ENCODE measurements around the gene MPLKIP. TPM values are rescaled to one million over a fixed set of nuclear protein-coding genes. Genes with fewer than 3 reads are reported as not detected.
"Not testable (repeated sequence)": the region's sequence is repeated elsewhere in the genome, so short reads cannot be mapped to it uniquely, and the experiment has no call there.

MPLKIP gene
- total RNA-seq, 2 donors from 2014 or later, result 36.1 to 42.1 TPM

- not testable (repeated sequence) for H3K4me1 Mint-ChIP-seq (ENCODE audit: low read depth); H3K9me3 Mint-ChIP-seq; DNase-seq; H3K27me3 Mint-ChIP-seq (ENCODE audit: low read depth); ATAC-seq (replicated peaks in 1 of 2); H3K4me3 Mint-ChIP-seq; H3K36me3 Mint-ChIP-seq (ENCODE audit: insufficient read depth in 2 of 2); H3K27ac Mint-ChIP-seq
Observed at GRCh38 chr7:40117199-40117598, 17.2 kb downstream of the MPLKIP start.

GRCh38 chr7:40115936-40116335 is 18.5 kb downstream of the MPLKIP start:
- Mint-ChIP-seq H3K4me3 (no peak overlapping the region), H3K9me3 (no peaks in the 10 kb centered on the region), H3K36me3 (ENCODE audit: insufficient read depth in 2 of 2) (no peaks in the 10 kb centered on the region), H3K27ac (no peak overlapping the region), H3K4me1 (ENCODE audit: low read depth) (no peaks in the 10 kb centered on the region), H3K27me3 (ENCODE audit: low read depth) (no peaks in the 10 kb centered on the region)
- DNase-seq, result no peak
- ATAC-seq (replicated peaks in 1 of 2), result no peak

GRCh38 chr7:40105879-40106473 is 28.4 kb downstream of the MPLKIP start:
- Mint-ChIP-seq H3K27me3 (ENCODE audit: low read depth) (no peaks in the 10 kb centered on the region), H3K9me3 (no peaks in the 10 kb centered on the region)

GRCh38 chr7:40102897-40103296 is 31.5 kb downstream of the MPLKIP start:
- ATAC-seq (replicated peaks in 1 of 2), result no peak
- H3K36me3 Mint-ChIP-seq (ENCODE audit: insufficient read depth in 2 of 2), result no peaks in the 10 kb centered on the region
- H3K27ac Mint-ChIP-seq, result peak overlapping the region; percentile 8
- no peaks in the 10 kb centered on the region for H3K4me1 Mint-ChIP-seq (ENCODE audit: low read depth)
- no peaks in the 10 kb centered on the region for H3K27me3 Mint-ChIP-seq (ENCODE audit: low read depth)
- DNase-seq, result no peak
- no peak overlapping the region for H3K4me3 Mint-ChIP-seq
- H3K9me3 Mint-ChIP-seq, result no peaks in the 10 kb centered on the region

More at GRCh38 chr7:40105879-40106473, 28.4 kb downstream of the MPLKIP start:
- no peaks in the 10 kb centered on the region for H3K4me1 Mint-ChIP-seq (ENCODE audit: low read depth)
- no peak overlapping the region for H3K4me3 Mint-ChIP-seq
- ATAC-seq (replicated peaks in 1 of 2), result no peak
- no peak for DNase-seq
- H3K36me3 Mint-ChIP-seq (ENCODE audit: insufficient read depth in 2 of 2), result no peaks in the 10 kb centered on the region
- no peak overlapping the region for H3K27ac Mint-ChIP-seq

- no peak for DNase-seq
- H3K4me3 Mint-ChIP-seq, result no peak overlapping the region
- ATAC-seq (replicated peaks in 1 of 2), result no peak
- peaks cover 0 to 3% of the 10 kb centered on the region in 2 donors for H3K36me3 Mint-ChIP-seq (ENCODE audit: insufficient read depth in 2 of 2)
- H3K27me3 Mint-ChIP-seq (ENCODE audit: low read depth), result no peaks in the 10 kb centered on the region
- peaks cover 2% of the 10 kb centered on the region for H3K4me1 Mint-ChIP-seq (ENCODE audit: low read depth)
- H3K9me3 Mint-ChIP-seq, result no peaks in the 10 kb centered on the region
- H3K27ac Mint-ChIP-seq, result peak overlapping the region; percentile 50
Observed at GRCh38 chr7:40101201-40101600, 33.2 kb downstream of the MPLKIP start.

- H3K4me1 Mint-ChIP-seq (ENCODE audit: low read depth), result peaks cover 8% of the 10 kb centered on the region
- no peak overlapping the region for H3K27ac Mint-ChIP-seq
- H3K9me3 Mint-ChIP-seq, result no peaks in the 10 kb centered on the region
- H3K27me3 Mint-ChIP-seq (ENCODE audit: low read depth), result no peaks in the 10 kb centered on the region
- H3K4me3 Mint-ChIP-seq, result no peak overlapping the region
- no peak for ATAC-seq (replicated peaks in 1 of 2)
- no peak for DNase-seq
- H3K36me3 Mint-ChIP-seq (ENCODE audit: insufficient read depth in 2 of 2), result peaks cover 0 to 3% of the 10 kb centered on the region in 2 donors
Observed at GRCh38 chr7:40099837-40100236, 34.6 kb downstream of the MPLKIP start.

GRCh38 chr7:40098810-40099209 is 35.6 kb downstream of the MPLKIP start:
- no peak for ATAC-seq (replicated peaks in 1 of 2)
- Mint-ChIP-seq H3K4me1 (ENCODE audit: low read depth) (peaks cover 8% of the 10 kb centered on the region), H3K27me3 (ENCODE audit: low read depth) (no peaks in the 10 kb centered on the region), H3K36me3 (ENCODE audit: insufficient read depth in 2 of 2) (peaks cover 0 to 3% of the 10 kb centered on the region in 2 donors), H3K4me3 (no peak overlapping the region), H3K27ac (no peak overlapping the region), H3K9me3 (no peaks in the 10 kb centered on the region)
- no peak for DNase-seq

- Mint-ChIP-seq H3K4me1 (ENCODE audit: low read depth) (peaks cover 8% of the 10 kb centered on the region), H3K27me3 (ENCODE audit: low read depth) (no peaks in the 10 kb centered on the region), H3K36me3 (ENCODE audit: insufficient read depth in 2 of 2) (peaks cover 0 to 6% of the 10 kb centered on the region in 2 donors), H3K4me3 (no peak overlapping the region), H3K9me3 (no peaks in the 10 kb centered on the region), H3K27ac (peak overlapping the region; percentile 68)
- ATAC-seq (replicated peaks in 1 of 2), result no peak
- no peak for DNase-seq
Observed at GRCh38 chr7:40097728-40098127, 36.7 kb downstream of the MPLKIP start.

GRCh38 chr7:40095695-40096327 is 38.6 kb downstream of the MPLKIP start:
- Mint-ChIP-seq H3K9me3 (no peaks in the 10 kb centered on the region), H3K27ac (no peak overlapping the region), H3K4me3 (no peak overlapping the region), H3K27me3 (ENCODE audit: low read depth) (no peaks in the 10 kb centered on the region), H3K4me1 (ENCODE audit: low read depth) (peaks cover 8% of the 10 kb centered on the region), H3K36me3 (ENCODE audit: insufficient read depth in 2 of 2) (peaks cover 0 to 8% of the 10 kb centered on the region in 2 donors)
- DNase-seq (no peak), ATAC-seq (replicated peaks in 1 of 2) (no peak)

GRCh38 chr7:40095230-40095629 is 39.2 kb downstream of the MPLKIP start:
- Mint-ChIP-seq H3K27ac (no peak overlapping the region), H3K9me3 (no peaks in the 10 kb centered on the region), H3K4me3 (no peak overlapping the region), H3K4me1 (ENCODE audit: low read depth) (peaks cover 8% of the 10 kb centered on the region), H3K36me3 (ENCODE audit: insufficient read depth in 2 of 2) (peaks cover 0 to 11% of the 10 kb centered on the region in 2 donors), H3K27me3 (ENCODE audit: low read depth) (no peaks in the 10 kb centered on the region)
- no peak for ATAC-seq (replicated peaks in 1 of 2)
- no peak for DNase-seq

- H3K36me3 Mint-ChIP-seq (ENCODE audit: insufficient read depth in 2 of 2), result peaks cover 0 to 14% of the 10 kb centered on the region in 2 donors
- no peak overlapping the region for H3K4me3 Mint-ChIP-seq
- ATAC-seq (replicated peaks in 1 of 2) (no peak), DNase-seq (no peak)
- no peaks in the 10 kb centered on the region for H3K9me3 Mint-ChIP-seq
- H3K27ac Mint-ChIP-seq, result no peak overlapping the region
- peaks cover 13% of the 10 kb centered on the region for H3K4me1 Mint-ChIP-seq (ENCODE audit: low read depth)
- H3K27me3 Mint-ChIP-seq (ENCODE audit: low read depth), result no peaks in the 10 kb centered on the region
Observed at GRCh38 chr7:40093631-40094350, 40.6 kb downstream of the MPLKIP start.

- H3K9me3 Mint-ChIP-seq, result no peaks in the 10 kb centered on the region
- ATAC-seq (replicated peaks in 1 of 2) (no peak), DNase-seq (no peak)
- H3K27ac Mint-ChIP-seq, result no peak overlapping the region
- H3K27me3 Mint-ChIP-seq (ENCODE audit: low read depth), result no peaks in the 10 kb centered on the region
- peaks cover 13% of the 10 kb centered on the region for H3K4me1 Mint-ChIP-seq (ENCODE audit: low read depth)
- peaks cover 0 to 14% of the 10 kb centered on the region in 2 donors for H3K36me3 Mint-ChIP-seq (ENCODE audit: insufficient read depth in 2 of 2)
- H3K4me3 Mint-ChIP-seq, result no peak overlapping the region
Observed at GRCh38 chr7:40092182-40092581, 42.2 kb downstream of the MPLKIP start.

- H3K9me3 Mint-ChIP-seq, result no peaks in the 10 kb centered on the region
- no peaks in the 10 kb centered on the region for H3K27me3 Mint-ChIP-seq (ENCODE audit: low read depth)
- no peaks in the 10 kb centered on the region for H3K4me1 Mint-ChIP-seq (ENCODE audit: low read depth)
- H3K27ac Mint-ChIP-seq, result no peak overlapping the region
- H3K36me3 Mint-ChIP-seq (ENCODE audit: insufficient read depth in 2 of 2), result no peaks in the 10 kb centered on the region
- DNase-seq (no peak), ATAC-seq (replicated peaks in 1 of 2) (no peak)
- no peak overlapping the region for H3K4me3 Mint-ChIP-seq
Observed at GRCh38 chr7:40077849-40078248, 56.6 kb downstream of the MPLKIP start.
